ENCODE measurements around the gene IPO4.

DNA sequence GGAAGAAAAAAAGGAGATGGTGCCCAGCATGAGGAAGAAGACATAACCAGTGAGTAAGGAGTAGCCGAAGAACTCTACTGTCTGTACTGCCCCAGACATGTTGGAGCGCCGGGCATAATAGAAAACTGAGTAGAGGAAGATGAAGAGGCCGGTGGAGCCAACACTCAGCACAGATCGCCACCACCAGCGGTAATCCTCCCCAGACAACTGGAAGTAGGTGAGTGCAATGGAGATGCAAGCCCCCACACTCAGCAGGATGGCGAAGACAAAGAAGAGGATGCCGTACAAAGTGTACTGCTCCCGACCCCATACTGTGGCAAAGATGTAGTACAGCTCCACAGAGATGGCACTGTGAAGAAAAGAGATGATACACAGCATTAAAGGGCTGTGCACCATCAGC, 844 bp upstream of the IPO4 start:
- TF ChIP-seq, protein P1, sequence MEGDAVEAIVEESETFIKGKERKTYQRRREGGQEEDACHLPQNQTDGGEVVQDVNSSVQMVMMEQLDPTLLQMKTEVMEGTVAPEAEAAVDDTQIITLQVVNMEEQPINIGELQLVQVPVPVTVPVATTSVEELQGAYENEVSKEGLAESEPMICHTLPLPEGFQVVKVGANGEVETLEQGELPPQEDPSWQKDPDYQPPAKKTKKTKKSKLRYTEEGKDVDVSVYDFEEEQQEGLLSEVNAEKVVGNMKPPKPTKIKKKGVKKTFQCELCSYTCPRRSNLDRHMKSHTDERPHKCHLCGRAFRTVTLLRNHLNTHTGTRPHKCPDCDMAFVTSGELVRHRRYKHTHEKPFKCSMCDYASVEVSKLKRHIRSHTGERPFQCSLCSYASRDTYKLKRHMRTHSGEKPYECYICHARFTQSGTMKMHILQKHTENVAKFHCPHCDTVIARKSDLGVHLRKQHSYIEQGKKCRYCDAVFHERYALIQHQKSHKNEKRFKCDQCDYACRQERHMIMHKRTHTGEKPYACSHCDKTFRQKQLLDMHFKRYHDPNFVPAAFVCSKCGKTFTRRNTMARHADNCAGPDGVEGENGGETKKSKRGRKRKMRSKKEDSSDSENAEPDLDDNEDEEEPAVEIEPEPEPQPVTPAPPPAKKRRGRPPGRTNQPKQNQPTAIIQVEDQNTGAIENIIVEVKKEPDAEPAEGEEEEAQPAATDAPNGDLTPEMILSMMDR (IDR thresholded peaks at IDR 0.05): no peak
- TF ChIP-seq POLR2A (IDR thresholded peaks at IDR 0.05): no peak
